Kidney tubule cell (primary cell): ENCODE measurements around the gene C14orf180.

ENCODE experiments used
- DNase-seq: peaks from one replicate; pipeline ENCODE4 v3.0.0-alpha.2; 2018; ENCODE audit warnings: low spot score

The C14orf180 gene

GRCh38 chr14:104594310-104595046 is 14.9 kb downstream of the C14orf180 start:
- DNase-seq, result no peak

- DNase-seq, result no peak
Measured at GRCh38 chr14:104595116-104595675, 15.6 kb downstream of the C14orf180 start.

GRCh38 chr14:104595911-104596450 is 16.4 kb downstream of the C14orf180 start:
- DNase-seq, result no peak

DNA sequence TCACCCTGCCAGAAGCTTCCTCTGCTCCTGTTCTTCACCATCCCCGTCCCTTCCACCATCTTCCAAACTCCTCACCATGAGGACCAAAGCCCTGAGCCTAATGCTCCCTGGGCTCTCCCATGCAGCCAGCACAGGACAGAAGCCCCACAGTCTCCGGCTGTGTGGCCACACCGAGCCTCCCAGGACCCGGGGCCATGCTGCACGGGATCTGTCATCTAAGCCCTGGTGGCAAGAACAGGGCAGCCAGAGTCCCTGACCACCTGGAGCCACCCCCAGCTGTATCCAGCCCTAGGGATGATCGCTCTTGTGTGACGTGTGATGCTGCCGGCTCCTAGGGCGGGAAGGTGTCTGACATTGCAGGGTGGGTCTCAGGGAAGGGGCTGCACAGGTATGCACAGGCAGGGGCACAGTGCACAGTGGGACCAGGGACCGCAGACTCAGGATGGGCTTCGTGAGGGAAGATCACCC is 16.9 kb downstream of the C14orf180 start:
- no peak for DNase-seq

GRCh38 chr14:104596927-104597351 is 17.4 kb downstream of the C14orf180 start:
- no peak for DNase-seq

GRCh38 chr14:104597576-104597975 is 18.0 kb downstream of the C14orf180 start:
- no peak for DNase-seq

DNA sequence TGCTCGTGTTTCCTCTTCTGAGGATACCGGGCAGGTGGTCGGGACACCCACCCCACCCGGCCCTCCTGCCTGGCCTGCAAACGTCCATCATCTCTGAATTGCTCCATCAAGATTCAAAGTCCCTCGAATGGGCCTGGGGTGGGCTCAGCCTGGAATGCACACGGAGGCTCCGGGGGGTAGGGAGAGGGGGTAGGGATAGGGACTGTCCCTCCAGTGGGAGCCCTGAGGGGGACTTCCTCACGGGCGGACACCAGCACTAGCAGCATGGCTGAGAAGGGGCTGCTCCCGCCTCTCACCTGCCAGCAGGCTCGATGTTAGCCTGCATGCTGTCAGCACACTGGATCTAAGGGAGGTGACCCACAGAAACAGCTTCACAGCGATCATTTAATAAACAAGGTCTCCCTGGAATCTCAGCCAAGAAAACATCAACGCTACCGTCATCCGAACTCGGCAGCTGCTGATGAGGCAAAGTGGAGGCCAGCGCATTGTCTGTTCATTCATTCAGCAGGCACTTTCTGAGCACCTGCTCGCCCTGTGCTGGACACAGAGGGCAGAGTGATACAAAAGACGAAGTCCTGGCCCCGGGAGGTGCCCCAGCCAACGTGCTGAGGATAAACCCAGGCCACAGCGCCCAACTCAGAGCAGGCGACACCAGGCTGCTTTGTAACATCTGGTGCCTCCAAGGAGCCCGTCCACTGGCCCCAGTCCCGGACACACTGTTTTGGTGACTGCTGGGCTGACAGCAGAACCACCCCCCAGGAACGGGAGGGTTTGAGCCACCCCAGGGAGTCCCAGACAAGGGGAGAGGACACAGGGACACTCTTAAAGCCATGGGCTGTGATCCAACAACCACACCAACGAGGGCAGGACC is 18.7 kb downstream of the C14orf180 start:
- DNase-seq, result no peak

GRCh38 chr14:104598910-104599273 is 19.3 kb downstream of the C14orf180 start:
- DNase-seq, result no peak

GRCh38 chr14:104599446-104599845 is 19.9 kb downstream of the C14orf180 start:
- DNase-seq, result no peak

GRCh38 chr14:104600141-104600643 is 20.6 kb downstream of the C14orf180 start:
- peak; percentile 32 for DNase-seq

DNA sequence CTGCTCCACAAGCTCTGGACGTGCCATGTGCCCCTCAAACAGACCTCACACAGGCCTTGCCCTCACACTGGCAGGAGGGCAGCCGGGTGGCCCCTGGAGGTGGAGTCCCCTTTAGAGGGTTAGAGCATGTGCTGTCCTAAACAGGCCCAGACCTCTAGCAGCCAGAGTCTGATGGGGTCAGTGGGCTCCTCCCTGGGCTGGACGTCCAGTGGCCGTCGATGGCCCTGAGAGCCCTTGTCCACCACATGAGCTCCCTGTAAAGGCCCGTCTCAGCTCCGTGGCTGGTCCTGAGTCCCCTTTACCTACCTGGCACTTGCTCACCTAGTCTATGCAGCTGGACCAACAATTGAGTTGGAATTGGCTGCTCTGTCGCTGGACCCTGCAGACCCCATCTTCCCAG is 21.2 kb downstream of the C14orf180 start:
- no peak for DNase-seq

DNA sequence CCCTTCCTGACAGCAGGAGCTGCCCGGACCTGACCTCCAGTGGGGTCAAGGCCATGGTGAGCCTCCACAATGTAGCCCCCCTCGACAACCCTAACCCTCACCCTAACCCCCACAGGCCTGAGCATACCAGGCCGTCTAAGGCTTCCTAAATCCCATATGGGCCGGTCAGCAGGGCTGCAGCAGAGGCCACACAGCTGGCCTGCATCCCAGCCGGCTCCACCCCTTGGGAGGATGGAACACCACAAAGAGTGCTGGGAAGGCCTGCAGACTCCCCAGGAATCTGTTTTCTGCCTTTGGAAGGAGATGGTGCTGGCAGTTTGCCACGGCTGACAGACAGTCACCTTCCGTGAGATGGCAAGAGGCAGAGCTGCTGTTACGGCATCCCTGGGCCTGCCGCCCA is 22.2 kb downstream of the C14orf180 start:
- DNase-seq, result no peak

GRCh38 chr14:104602315-104602932 is 22.9 kb downstream of the C14orf180 start:
- no peak for DNase-seq

- no peak for DNase-seq
Measured at GRCh38 chr14:104602933-104603325, 23.4 kb downstream of the C14orf180 start.

GRCh38 chr14:104603711-104604401 is 24.3 kb downstream of the C14orf180 start:
- DNase-seq, result no peak

GRCh38 chr14:104604458-104605449 is 25.2 kb downstream of the C14orf180 start, which contains the start of gene TMEM179:
TSS of gene TMEM179 (minus strand) at chr14:104604772. CDS start at chr14:104604741, 31 bp downstream.
- peak; percentile 18 for DNase-seq

DNA sequence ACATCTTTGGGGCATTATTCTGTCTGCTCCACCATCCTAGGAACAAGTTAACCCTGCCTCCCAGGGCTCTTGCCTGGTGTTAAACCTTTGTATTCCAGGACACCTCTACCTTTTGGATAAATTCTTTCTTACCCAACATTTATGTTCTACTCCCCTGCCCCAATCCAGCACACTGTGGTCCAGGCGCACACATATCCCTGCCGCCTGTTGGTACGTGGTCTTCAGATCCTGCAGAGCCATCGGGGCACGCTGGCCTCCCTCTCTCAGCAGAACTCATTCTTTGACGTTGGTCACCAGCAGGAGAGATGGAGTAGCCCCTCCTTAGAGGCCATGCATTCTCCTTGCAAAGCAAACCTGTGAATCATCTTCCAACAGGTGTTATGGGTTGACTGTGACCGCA is 30.1 kb downstream of the C14orf180 start:
- no peak for DNase-seq

- DNase-seq, result no peak
Measured at GRCh38 chr14:104610749-104611310, 31.3 kb downstream of the C14orf180 start.

DNA sequence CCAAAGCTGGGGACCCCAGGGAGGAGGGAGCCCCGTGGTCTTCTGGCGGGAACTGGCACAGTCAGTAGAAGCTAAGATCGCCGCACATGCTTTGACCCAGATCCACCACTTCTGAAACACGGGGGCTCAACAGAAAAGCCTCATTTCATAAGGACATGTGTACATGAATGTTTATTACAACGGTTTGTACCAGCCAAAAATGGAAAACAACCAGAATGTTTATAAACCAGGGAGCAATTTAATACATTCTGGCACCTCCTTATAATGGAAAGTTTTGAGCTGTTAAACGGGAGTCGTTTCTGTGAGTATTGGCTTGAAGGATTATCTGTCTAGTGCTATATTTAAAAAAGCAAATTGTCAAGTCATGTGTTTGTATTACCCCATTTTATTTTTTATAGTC is 32.3 kb downstream of the C14orf180 start:
- no peak for DNase-seq
